ENCODE results near the gene WDR90. TPM values are rescaled to one million over a fixed set of nuclear protein-coding genes. Genes with fewer than 3 reads are reported as not detected.

WDR90 gene
- total RNA-seq, 1 donor from 2014 or later, result 23.2 TPM

DNA sequence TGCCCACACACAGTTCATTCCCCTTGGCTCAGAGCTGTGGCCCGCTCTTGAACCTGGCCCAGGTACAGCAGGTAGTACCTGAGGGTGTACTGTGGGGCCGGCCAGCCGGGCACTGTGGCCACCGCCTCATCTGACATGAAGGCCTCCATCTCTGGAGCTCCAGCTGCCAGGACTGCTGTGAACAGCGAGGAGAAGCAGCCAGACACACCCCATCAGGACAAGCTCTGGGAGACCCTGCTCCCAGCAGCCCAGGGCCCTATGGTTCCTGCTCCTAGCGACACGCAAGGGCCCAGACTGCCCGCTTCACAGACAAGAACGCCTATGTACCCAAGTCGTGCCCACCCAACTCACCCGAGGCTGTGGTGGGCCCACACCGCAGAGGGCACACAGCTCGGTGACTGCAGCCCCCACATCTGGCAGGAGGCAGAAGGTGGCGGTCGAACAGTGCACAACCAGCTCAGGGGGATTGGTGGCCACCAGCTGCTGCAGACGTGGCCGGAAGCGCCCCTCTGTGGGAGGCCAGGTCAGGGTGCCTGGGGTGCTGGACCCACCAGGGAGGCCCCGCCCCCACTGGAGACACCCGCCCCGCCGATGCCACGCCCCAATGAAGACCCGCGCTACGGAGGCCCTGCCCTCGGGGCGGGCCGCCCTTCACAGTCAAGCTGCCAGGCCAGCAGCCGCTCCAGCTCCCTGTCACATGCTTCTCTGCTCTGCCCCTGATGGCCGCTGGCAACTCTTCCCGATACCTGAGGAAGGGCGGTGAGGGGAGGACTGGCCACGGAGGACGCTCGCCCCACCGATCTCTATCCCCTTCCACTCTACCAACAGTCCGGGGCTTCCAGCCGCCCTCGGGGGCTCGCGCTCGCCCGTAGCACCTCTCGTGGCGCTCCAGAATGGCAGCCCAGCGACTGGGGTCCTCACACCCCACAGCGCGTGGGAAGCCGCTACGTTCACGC lies 30.0 kb downstream of the WDR90 start:
- Histone ChIP-seq H3K4me3 (peak overlapping the region; percentile 70), H3K27ac (peak overlapping the region; percentile 77), H3K36me3 (peaks cover 17% of the 10 kb centered on the region), H3K9me3 (no peaks in the 10 kb centered on the region), H3K4me1 (peaks cover 31% of the 10 kb centered on the region), H3K27me3 (no peaks in the 10 kb centered on the region)
- intact Hi-C loops (cut with DNase I), result no loop called here
- ATAC-seq (peak; percentile 13), DNase-seq (peak; percentile 86)
- TF ChIP-seq, protein P1, sequence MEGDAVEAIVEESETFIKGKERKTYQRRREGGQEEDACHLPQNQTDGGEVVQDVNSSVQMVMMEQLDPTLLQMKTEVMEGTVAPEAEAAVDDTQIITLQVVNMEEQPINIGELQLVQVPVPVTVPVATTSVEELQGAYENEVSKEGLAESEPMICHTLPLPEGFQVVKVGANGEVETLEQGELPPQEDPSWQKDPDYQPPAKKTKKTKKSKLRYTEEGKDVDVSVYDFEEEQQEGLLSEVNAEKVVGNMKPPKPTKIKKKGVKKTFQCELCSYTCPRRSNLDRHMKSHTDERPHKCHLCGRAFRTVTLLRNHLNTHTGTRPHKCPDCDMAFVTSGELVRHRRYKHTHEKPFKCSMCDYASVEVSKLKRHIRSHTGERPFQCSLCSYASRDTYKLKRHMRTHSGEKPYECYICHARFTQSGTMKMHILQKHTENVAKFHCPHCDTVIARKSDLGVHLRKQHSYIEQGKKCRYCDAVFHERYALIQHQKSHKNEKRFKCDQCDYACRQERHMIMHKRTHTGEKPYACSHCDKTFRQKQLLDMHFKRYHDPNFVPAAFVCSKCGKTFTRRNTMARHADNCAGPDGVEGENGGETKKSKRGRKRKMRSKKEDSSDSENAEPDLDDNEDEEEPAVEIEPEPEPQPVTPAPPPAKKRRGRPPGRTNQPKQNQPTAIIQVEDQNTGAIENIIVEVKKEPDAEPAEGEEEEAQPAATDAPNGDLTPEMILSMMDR (IDR thresholded peaks at IDR 0.05), result no peak

DNA sequence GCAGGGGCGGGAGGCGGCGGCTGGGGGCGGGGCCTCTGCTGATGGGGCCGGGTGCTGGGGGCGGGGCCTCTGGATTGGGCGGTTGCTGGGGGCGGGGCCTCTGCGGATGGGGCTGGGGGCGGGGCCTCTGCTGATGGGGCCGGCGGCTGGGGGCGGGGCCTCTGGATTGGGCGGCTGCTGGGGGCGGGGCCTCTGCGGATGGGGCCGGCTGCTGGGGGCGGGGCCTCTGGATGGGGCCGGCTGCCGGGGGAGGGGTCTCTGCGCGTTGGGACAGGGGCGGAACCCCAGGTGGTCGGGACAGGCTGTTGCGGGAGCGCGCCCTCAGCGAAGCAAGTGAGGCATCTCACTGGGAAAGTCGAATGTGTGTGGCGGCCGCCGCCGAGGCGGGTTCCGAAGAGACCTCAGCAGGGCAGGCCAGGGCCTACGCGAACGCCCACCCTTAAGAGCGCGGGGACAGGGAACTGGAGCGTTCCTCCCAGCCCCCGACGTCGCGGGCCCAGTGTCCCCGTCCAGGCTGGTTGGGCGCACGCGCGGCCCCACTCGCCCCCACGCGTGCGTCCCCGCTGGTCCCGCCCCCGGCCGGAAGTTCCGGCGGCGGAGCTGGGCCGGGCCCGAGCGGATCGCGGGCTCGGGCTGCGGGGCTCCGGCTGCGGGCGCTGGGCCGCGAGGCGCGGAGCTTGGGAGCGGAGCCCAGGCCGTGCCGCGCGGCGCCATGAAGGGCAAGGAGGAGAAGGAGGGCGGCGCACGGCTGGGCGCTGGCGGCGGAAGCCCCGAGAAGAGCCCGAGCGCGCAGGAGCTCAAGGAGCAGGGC lies 30.9 kb downstream of the WDR90 start, which contains the start of gene STUB1:
Gene STUB1, plus strand, starts transcription at position 597 of the 811 bp plus-strand sequence. Its CDS starts 116 bp downstream, at position 713.
- ATAC-seq (peak; percentile 84), DNase-seq (peak; percentile 94)
- Histone ChIP-seq H3K4me3 (peak within 1 kb of the TSS; percentile 70), H3K9me3 (no peaks in the 10 kb centered on the region), H3K4me1 (peaks cover 30% of the 10 kb centered on the region), H3K36me3 (peaks cover 17% of the 10 kb centered on the region), H3K27me3 (no peaks in the 10 kb centered on the region), H3K27ac (peak within 1 kb of the TSS; percentile 89)
- TF ChIP-seq, protein P1 (IDR thresholded peaks at IDR 0.05), result no peak
- intact Hi-C loops (cut with DNase I), result no loop called here

- intact Hi-C loops (cut with DNase I), result no loop called here
Observed at GRCh38 chr16:680625-680945, 31.4 kb downstream of the WDR90 start.

GRCh38 chr16:680967-681745 lies 32.0 kb downstream of the WDR90 start:
- intact Hi-C loops (cut with DNase I), result no loop called here
- ATAC-seq (no peak), DNase-seq (no peak)
- H3K36me3 ChIP-seq, result peaks cover 17% of the 10 kb centered on the region
- H3K4me1 ChIP-seq, result peaks cover 37% of the 10 kb centered on the region
- TF ChIP-seq, protein P1 (IDR thresholded peaks at IDR 0.05), result peak; percentile 11
- H3K9me3 ChIP-seq, result no peaks in the 10 kb centered on the region
- peak overlapping the region; percentile 89 for H3K27ac ChIP-seq
- H3K4me3 ChIP-seq, result peak overlapping the region; percentile 70
- H3K27me3 ChIP-seq, result no peaks in the 10 kb centered on the region

More at GRCh38 chr16:680625-680945, 31.4 kb downstream of the WDR90 start:
- H3K27ac ChIP-seq, result peak overlapping the region; percentile 89
- no peak for DNase-seq
- TF ChIP-seq, protein P1 (IDR thresholded peaks at IDR 0.05), result no peak
- H3K27me3 ChIP-seq, result no peaks in the 10 kb centered on the region
- peaks cover 17% of the 10 kb centered on the region for H3K36me3 ChIP-seq
- H3K4me3 ChIP-seq, result peak overlapping the region; percentile 70
- no peaks in the 10 kb centered on the region for H3K9me3 ChIP-seq
- H3K4me1 ChIP-seq, result peaks cover 32% of the 10 kb centered on the region
- no peak for ATAC-seq
